ENCODE results near the gene DMD. TPM values are rescaled to one million over a fixed set of nuclear protein-coding genes. Genes with fewer than 3 reads are reported as not detected.

Gene DMD
- total RNA-seq, result 7.8 and 31.4 TPM in 2 replicates

GRCh38 chrX:33211356-33212260, at the start of gene DMD:
Gene DMD (minus strand): TSS chrX:33211549. CDS start chrX:33211312, 237 bp downstream.

DNA sequence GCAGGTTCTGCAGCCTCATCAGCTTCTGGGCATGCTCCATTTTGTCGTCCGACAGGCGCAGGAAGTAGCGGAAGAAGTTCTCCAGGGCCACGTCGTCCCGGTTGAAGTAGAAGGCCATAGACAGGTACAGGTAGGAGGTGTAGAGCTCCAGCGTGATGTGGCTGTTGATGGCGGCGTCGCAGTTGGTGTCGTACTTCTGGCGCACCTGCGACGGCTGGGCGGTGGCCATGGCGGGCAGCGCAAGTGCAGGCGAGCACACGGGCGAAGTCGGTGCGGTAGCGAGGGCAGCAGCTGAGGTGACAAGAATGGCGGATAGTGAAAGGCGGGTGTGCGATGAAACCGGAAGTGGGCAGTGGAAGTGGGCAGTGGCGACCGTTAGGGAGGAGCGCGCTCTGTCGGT, 2139.6 kb downstream of the DMD start, which contains the start of gene FTHL17:
Gene FTHL17, minus strand, starts transcription at position 317 of the 400 bp plus-strand sequence. Its CDS starts 88 bp downstream, at position 229.

All from pericardium fibroblast (primary cell).